HL-60 (cell line): ENCODE measurements around the gene LRBA.

ENCODE experiments used
- POLR2AphosphoS5 ChIP-seq: IDR thresholded peaks from 2 replicates; pipeline ENCODE4 v1.6.1; 2012; ENCODE audit warnings: low read depth
- TF ChIP-seq, protein P1 (sequence below): IDR thresholded peaks from one replicate; pipeline ENCODE4 v1.5.1; 2011; ENCODE audit warnings: low read length, control low read depth, inconsistent platforms; ENCODE audit not compliant: insufficient read depth
- TF ChIP-seq, protein P2 (sequence below): IDR thresholded peaks from 2 replicates; pipeline ENCODE4 v1.6.1; 2012; ENCODE audit warnings: low read depth; ENCODE audit not compliant: insufficient replicate concordance

DNA sequence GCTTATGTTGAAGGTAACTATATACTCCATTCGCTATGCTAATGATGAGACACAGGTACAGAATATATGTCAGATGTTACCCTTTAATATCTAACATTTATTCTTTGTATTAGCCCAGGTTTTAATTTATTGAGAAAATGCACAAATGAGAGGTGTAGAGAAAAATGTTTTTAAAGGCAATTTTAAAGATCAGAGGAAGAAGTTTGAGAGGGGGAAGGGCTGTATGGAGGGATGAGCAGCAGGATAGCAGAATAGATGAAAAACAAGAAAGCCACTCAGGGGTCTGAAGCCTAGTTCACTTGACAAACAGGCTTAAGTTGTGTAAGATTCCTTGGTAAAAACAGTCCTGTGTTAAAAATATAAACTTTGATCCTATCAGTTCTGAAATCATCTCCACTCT is 429.5 kb downstream of the LRBA start:
- TF ChIP-seq, protein P1, sequence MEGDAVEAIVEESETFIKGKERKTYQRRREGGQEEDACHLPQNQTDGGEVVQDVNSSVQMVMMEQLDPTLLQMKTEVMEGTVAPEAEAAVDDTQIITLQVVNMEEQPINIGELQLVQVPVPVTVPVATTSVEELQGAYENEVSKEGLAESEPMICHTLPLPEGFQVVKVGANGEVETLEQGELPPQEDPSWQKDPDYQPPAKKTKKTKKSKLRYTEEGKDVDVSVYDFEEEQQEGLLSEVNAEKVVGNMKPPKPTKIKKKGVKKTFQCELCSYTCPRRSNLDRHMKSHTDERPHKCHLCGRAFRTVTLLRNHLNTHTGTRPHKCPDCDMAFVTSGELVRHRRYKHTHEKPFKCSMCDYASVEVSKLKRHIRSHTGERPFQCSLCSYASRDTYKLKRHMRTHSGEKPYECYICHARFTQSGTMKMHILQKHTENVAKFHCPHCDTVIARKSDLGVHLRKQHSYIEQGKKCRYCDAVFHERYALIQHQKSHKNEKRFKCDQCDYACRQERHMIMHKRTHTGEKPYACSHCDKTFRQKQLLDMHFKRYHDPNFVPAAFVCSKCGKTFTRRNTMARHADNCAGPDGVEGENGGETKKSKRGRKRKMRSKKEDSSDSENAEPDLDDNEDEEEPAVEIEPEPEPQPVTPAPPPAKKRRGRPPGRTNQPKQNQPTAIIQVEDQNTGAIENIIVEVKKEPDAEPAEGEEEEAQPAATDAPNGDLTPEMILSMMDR, result no peak
- TF ChIP-seq, protein P2, sequence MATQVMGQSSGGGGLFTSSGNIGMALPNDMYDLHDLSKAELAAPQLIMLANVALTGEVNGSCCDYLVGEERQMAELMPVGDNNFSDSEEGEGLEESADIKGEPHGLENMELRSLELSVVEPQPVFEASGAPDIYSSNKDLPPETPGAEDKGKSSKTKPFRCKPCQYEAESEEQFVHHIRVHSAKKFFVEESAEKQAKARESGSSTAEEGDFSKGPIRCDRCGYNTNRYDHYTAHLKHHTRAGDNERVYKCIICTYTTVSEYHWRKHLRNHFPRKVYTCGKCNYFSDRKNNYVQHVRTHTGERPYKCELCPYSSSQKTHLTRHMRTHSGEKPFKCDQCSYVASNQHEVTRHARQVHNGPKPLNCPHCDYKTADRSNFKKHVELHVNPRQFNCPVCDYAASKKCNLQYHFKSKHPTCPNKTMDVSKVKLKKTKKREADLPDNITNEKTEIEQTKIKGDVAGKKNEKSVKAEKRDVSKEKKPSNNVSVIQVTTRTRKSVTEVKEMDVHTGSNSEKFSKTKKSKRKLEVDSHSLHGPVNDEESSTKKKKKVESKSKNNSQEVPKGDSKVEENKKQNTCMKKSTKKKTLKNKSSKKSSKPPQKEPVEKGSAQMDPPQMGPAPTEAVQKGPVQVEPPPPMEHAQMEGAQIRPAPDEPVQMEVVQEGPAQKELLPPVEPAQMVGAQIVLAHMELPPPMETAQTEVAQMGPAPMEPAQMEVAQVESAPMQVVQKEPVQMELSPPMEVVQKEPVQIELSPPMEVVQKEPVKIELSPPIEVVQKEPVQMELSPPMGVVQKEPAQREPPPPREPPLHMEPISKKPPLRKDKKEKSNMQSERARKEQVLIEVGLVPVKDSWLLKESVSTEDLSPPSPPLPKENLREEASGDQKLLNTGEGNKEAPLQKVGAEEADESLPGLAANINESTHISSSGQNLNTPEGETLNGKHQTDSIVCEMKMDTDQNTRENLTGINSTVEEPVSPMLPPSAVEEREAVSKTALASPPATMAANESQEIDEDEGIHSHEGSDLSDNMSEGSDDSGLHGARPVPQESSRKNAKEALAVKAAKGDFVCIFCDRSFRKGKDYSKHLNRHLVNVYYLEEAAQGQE, result no peak
- no peak for TF ChIP-seq POLR2AphosphoS5
